CD4-positive, CD25-positive, alpha-beta regulatory T cell (primary cell): ENCODE measurements around the gene DERL3. TPM values are rescaled to one million over a fixed set of nuclear protein-coding genes. Genes with fewer than 3 reads are reported as not detected.
A peak's percentile ranks its signal among the peaks of the same experiment; 100 is the strongest.

Experiments used
- ATAC-seq, 2 donors: fragments of 150-1000 bp; cut with Tn5 transposase; one replicate each; pipeline ENCODE4 v1.10.0; 2021; ENCODE audit warnings: low read depth in 2 of 2, moderate number of reproducible peaks in 2 of 2, moderate library complexity in 1 of 2
- DNase-seq, 3 donors: peaks; one replicate each; pipeline versions ENCODE4 v3.0.0 to v3.0.0-alpha.2; 2012 to 2022; ENCODE audit warnings: mixed read lengths in 1 of 3
- H3K27ac ChIP-seq: one replicate; pipeline ENCODE4 v1.7.0; 2013; ENCODE audit warnings: mild to moderate bottlenecking, low read length; ENCODE audit not compliant: insufficient read depth, poor library complexity, severe bottlenecking
- H3K27me3 ChIP-seq: one replicate; pipeline ENCODE4 v1.7.0; 2013; ENCODE audit warnings: low read length; ENCODE audit not compliant: control insufficient read depth, insufficient read depth
- H3K36me3 ChIP-seq: one replicate; pipeline ENCODE4 v1.7.0; 2013; ENCODE audit warnings: mild to moderate bottlenecking, low read length, moderate library complexity; ENCODE audit not compliant: control insufficient read depth, insufficient read depth
- H3K4me1 ChIP-seq: 2 replicates; pipeline ENCODE4 v1.7.0; 2013; ENCODE audit warnings: mild to moderate bottlenecking, low read length; ENCODE audit not compliant: insufficient read depth, control insufficient read depth, poor library complexity, severe bottlenecking
- H3K4me3 ChIP-seq: one replicate; pipeline ENCODE4 v1.7.0; 2013; ENCODE audit warnings: low read depth, mild to moderate bottlenecking, low read length, moderate library complexity
- H3K9me3 ChIP-seq, 2 experiments: 1 replicate in 1 of 2; 2 replicates in 1 of 2; pipeline ENCODE4 v1.7.0; 2013; ENCODE audit warnings: low read length in 2 of 2, mild to moderate bottlenecking in 1 of 2, moderate library complexity in 1 of 2; ENCODE audit not compliant: control insufficient read depth in 2 of 2
- H3K27ac Mint-ChIP-seq, 3 donors: one replicate each; pipeline ENCODE4 v1.8.0; 2020 to 2022; ENCODE audit warnings: mild to moderate bottlenecking in 3 of 3, mixed read lengths in 3 of 3, moderate library complexity in 2 of 3
- H3K27me3 Mint-ChIP-seq: one replicate; pipeline ENCODE4 v1.8.0; 2022; ENCODE audit warnings: mild to moderate bottlenecking, mixed read lengths
- H3K36me3 Mint-ChIP-seq: one replicate; pipeline ENCODE4 v1.8.0; 2020; ENCODE audit warnings: mixed read lengths
- H3K4me1 Mint-ChIP-seq, 4 donors: one replicate each; pipeline ENCODE4 v1.8.0; 2020 to 2022; ENCODE audit warnings: mixed read lengths in 4 of 4, mild to moderate bottlenecking in 1 of 4
- H3K4me3 Mint-ChIP-seq, 4 donors: one replicate each; pipeline ENCODE4 v1.8.0; 2020 to 2022; ENCODE audit warnings: mild to moderate bottlenecking in 4 of 4, mixed read lengths in 4 of 4, moderate library complexity in 3 of 4
- H3K9me3 Mint-ChIP-seq, 7 donors: one replicate each; pipeline ENCODE4 v1.8.0; 2020 to 2022; ENCODE audit warnings: mixed read lengths in 7 of 7, mild to moderate bottlenecking in 3 of 7, moderate library complexity in 2 of 7
- polyA plus RNA-seq, 4 donors: library from polyadenylated mRNA; unstranded; fragments of 300-500 nt; fragmentation: Illumina TruSeq; gene quantifications; one replicate each; pipeline ENCODE4 v1.2.3, GENCODE V29; 2021
- total RNA-seq: library from RNA; stranded (reverse); gene quantifications from one replicate; pipeline ENCODE4 v1.2.3, GENCODE V29; 2022

Gene DERL3
- total and polyA plus RNA-seq, 5 donors from 2014 or later = 0.53 to 1.0 TPM; not detected in 3

DNA sequence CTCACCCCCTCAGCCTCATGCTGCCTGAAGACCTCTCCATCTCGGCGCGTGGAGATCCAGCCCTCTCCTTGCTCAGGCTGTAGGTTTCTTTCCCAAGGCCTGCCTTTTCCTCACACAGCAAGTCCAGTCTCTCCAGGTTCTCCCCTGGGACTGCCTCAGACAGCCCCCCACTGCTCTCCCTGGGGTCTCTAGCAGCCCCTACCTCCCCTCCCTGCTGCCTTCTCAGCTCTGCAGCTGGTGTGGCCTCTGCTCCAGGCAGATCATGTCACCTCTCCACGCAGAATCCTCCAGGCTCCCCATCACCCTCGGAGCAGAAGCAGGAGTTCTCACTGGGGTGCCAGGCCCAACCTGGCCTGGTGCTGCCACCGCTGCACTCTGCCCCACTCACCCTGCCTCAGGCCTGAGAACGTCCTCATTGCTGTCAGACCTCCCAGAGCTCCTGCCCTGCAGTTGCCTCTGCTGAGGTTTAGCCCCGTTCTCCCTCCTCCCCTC, 36.9 kb downstream of the DERL3 start:
- ATAC-seq = no peak
- Histone ChIP-seq H3K27ac (no peak overlapping the region), H3K4me1 (no peaks in the 10 kb centered on the region), H3K36me3 (peaks cover 60% of the 10 kb centered on the region), H3K9me3 (no peaks in the 10 kb centered on the region), H3K27me3 (no peaks in the 10 kb centered on the region), H3K4me3 (no peak overlapping the region)
- Mint-ChIP-seq H3K9me3 (peaks cover 0 to 3% (median 0%) of the 10 kb centered on the region in 7 donors), H3K36me3 (peaks cover 47% of the 10 kb centered on the region), H3K4me3 (no peak overlapping the region), H3K4me1 (no peaks in the 10 kb centered on the region), H3K27ac (peak overlapping the region in 1 of 3 donors; percentile 55), H3K27me3 (no peaks in the 10 kb centered on the region)
- DNase-seq = no peak

DNA sequence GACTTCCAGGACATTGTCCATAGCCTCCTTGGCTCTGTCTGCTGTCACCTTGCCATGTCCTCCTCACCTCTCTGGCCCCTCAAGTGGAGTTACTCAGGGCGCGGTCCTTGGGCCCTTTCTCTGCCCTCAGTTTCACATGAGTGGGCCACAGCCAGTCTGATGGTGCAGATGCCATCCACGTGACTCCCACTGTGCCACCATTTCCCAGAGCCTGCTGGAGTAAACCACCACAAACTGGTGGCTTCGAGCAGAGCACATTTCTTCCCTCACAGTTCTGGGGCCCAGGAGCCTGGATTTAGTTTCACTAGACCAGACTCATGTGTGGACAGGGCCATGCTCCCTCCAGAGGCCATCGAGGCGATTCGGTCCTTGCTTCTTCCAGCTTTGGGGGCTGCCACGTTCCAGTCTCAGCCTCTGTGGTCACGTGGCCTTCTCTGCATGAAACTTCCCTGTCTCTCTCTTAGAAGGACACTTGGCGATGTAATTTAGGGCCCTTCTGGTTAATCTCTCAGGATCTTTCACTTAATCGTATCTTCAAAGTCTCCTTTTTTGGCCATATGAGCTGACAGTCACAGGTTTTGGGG, 37.5 kb downstream of the DERL3 start:
- Histone ChIP-seq H3K36me3 (peaks cover 62% of the 10 kb centered on the region), H3K9me3 (no peaks in the 10 kb centered on the region), H3K27ac (no peak overlapping the region), H3K27me3 (no peaks in the 10 kb centered on the region), H3K4me3 (no peak overlapping the region), H3K4me1 (no peaks in the 10 kb centered on the region)
- DNase-seq = no peak
- Mint-ChIP-seq H3K36me3 (peaks cover 49% of the 10 kb centered on the region), H3K9me3 (peaks cover 0 to 3% (median 0%) of the 10 kb centered on the region in 7 donors), H3K4me1 (peaks cover 0 to 2% (median 0%) of the 10 kb centered on the region in 4 donors), H3K27me3 (no peaks in the 10 kb centered on the region), H3K27ac (no peak overlapping the region), H3K4me3 (no peak overlapping the region)
- ATAC-seq = no peak

GRCh38 chr22:23800297-23801237, 38.2 kb downstream of the DERL3 start:
- Histone ChIP-seq H3K4me1 (no peaks in the 10 kb centered on the region), H3K9me3 (no peaks in the 10 kb centered on the region), H3K36me3 (peaks cover 59% of the 10 kb centered on the region), H3K4me3 (no peak overlapping the region), H3K27ac (no peak overlapping the region), H3K27me3 (no peaks in the 10 kb centered on the region)
- Mint-ChIP-seq H3K9me3 (peaks cover 0 to 3% (median 0%) of the 10 kb centered on the region in 7 donors), H3K4me3 (no peak overlapping the region), H3K4me1 (peaks cover 0 to 2% (median 0%) of the 10 kb centered on the region in 4 donors), H3K27ac (peak overlapping the region in 2 of 3 donors; percentile 23 to 43), H3K36me3 (peaks cover 45% of the 10 kb centered on the region), H3K27me3 (no peaks in the 10 kb centered on the region)
- DNase-seq = no peak
- peak in 1 of 2 donors; percentile 34 for ATAC-seq

- DNase-seq = no peak
- ATAC-seq = no peak
- peaks cover 32% of the 10 kb centered on the region for H3K36me3 Mint-ChIP-seq
Measured at GRCh38 chr22:23796461-23796860, 42.3 kb downstream of the DERL3 start.

DNA sequence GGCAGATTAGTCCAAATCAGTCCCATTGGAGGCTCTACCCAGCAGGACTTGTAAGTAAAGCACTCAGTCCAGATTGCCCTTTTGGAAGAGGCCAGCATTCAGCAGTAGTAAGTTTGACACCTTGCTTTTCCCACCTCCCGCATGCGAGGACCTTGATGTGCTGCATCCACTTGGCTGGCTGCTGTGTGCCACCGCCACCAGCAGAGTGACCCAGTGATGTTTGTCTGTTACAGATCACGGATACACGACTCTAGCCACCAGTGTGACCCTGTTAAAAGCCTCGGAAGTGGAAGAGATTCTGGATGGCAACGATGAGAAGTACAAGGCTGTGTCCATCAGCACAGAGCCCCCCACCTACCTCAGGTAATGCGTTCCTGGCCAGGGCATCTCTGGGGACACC, 45.5 kb downstream of the DERL3 start:
- Mint-ChIP-seq H3K27ac (no peak overlapping the region), H3K4me1 (peaks cover 10 to 33% (median 20%) of the 10 kb centered on the region in 4 donors), H3K27me3 (no peaks in the 10 kb centered on the region), H3K9me3 (no peaks in the 10 kb centered on the region), H3K4me3 (no peak overlapping the region), H3K36me3 (peaks cover 22% of the 10 kb centered on the region)
- Histone ChIP-seq H3K4me1 (peaks cover 5% of the 10 kb centered on the region), H3K9me3 (no peaks in the 10 kb centered on the region), H3K4me3 (no peak overlapping the region), H3K27ac (no peak overlapping the region), H3K36me3 (peaks cover 46% of the 10 kb centered on the region), H3K27me3 (no peaks in the 10 kb centered on the region)
- ATAC-seq (no peak), DNase-seq (no peak)

More at GRCh38 chr22:23796461-23796860, 42.3 kb downstream of the DERL3 start:
- no peak overlapping the region for H3K4me3 Mint-ChIP-seq
- peak overlapping the region in 1 of 3 donors; percentile 31 for H3K27ac Mint-ChIP-seq
- peaks cover 62% of the 10 kb centered on the region for H3K36me3 ChIP-seq
- no peaks in the 10 kb centered on the region for H3K9me3 Mint-ChIP-seq
- H3K27me3 Mint-ChIP-seq = no peaks in the 10 kb centered on the region
- H3K4me1 ChIP-seq = no peaks in the 10 kb centered on the region
- peaks cover 0 to 11% (median 8%) of the 10 kb centered on the region in 4 donors for H3K4me1 Mint-ChIP-seq
- no peak overlapping the region for H3K4me3 ChIP-seq
- no peaks in the 10 kb centered on the region for H3K9me3 ChIP-seq
- H3K27me3 ChIP-seq = no peaks in the 10 kb centered on the region
- H3K27ac ChIP-seq = no peak overlapping the region

GRCh38 chr22:23791738-23792645, 46.8 kb downstream of the DERL3 start:
- ATAC-seq (no peak), DNase-seq (no peak)
- Mint-ChIP-seq H3K4me1 (peaks cover 14 to 41% (median 29%) of the 10 kb centered on the region in 4 donors), H3K27me3 (no peaks in the 10 kb centered on the region), H3K36me3 (peaks cover 20% of the 10 kb centered on the region), H3K4me3 (peak overlapping the region in 2 of 4 donors; percentile 53 to 58), H3K9me3 (no peaks in the 10 kb centered on the region), H3K27ac (peak overlapping the region in 1 of 3 donors; percentile 59)
- Histone ChIP-seq H3K36me3 (peaks cover 45% of the 10 kb centered on the region), H3K9me3 (no peaks in the 10 kb centered on the region), H3K4me3 (no peak overlapping the region), H3K4me1 (peaks cover 14% of the 10 kb centered on the region), H3K27me3 (no peaks in the 10 kb centered on the region), H3K27ac (no peak overlapping the region)
